K562 treated with DMSO at 1 percent for 24 hours (cell line): ENCODE results near the gene SMPD1. TPM values are rescaled to one million over a fixed set of nuclear protein-coding genes. Genes with fewer than 3 reads are reported as not detected.

Experiments used
- total RNA-seq: library from RNA; unstranded; fragments of 300-600 nt; gene quantifications from 2 replicates; pipeline ENCODE4 v1.2.3, GENCODE V29; 2022; ENCODE audit warnings: low read depth; ENCODE audit not compliant: insufficient read depth

SMPD1 gene
- total RNA-seq: 47.6 and 53.9 TPM in 2 replicates

GRCh38 chr11:6389905-6390717, at the start of gene SMPD1:
Gene SMPD1 (plus strand): TSS chr11:6390474. CDS start chr11:6390599, 125 bp downstream.

GRCh38 chr11:6419009-6419631, 28.8 kb downstream of the SMPD1 start, which contains the start of gene APBB1:
Gene APBB1 (minus strand): TSS chr11:6419094. CDS start chr11:6411347, 7,747 bp downstream.

GRCh38 chr11:6440906-6441358, 50.7 kb downstream of the SMPD1 start, which contains the start of gene HPX:
Gene HPX (minus strand): TSS chr11:6440987. CDS start chr11:6440963, 24 bp downstream.

Other genes with a start within 250 kb of the SMPD1 start
- not detected in 2 replicates for gene OR52B2, start 220.1 kb upstream of the SMPD1 start, total RNA-seq
- gene OR52W1, start 191.2 kb upstream of the SMPD1 start, total RNA-seq: not detected in 2 replicates
- 1.1 TPM in 1 of 2 replicates, not detected in the other for gene C11orf42, start 184.9 kb upstream of the SMPD1 start, total RNA-seq
- 19.6 and 22.2 TPM in 2 replicates for gene FHIP1B, start 155.8 kb upstream of the SMPD1 start, total RNA-seq
- not detected in 2 replicates for gene CNGA4, start 151.4 kb upstream of the SMPD1 start, total RNA-seq
- gene CCKBR, start 130.6 kb upstream of the SMPD1 start, total RNA-seq: not detected in 2 replicates
- gene CAVIN3, start 70.0 kb upstream of the SMPD1 start, total RNA-seq: not detected in 2 replicates
- gene APBB1, start 28.6 kb downstream of the SMPD1 start, total RNA-seq: 3.1 and 3.4 TPM in 2 replicates
- gene HPX, start 50.5 kb downstream of the SMPD1 start, total RNA-seq: 0.46 and 0.95 TPM in 2 replicates
- gene TRIM3, start 83.5 kb downstream of the SMPD1 start, total RNA-seq: 12.3 and 29.1 TPM in 2 replicates
- 35.2 and 39.9 TPM in 2 replicates for gene ARFIP2, start 90.9 kb downstream of the SMPD1 start, total RNA-seq
- 20.0 and 20.9 TPM in 2 replicates for gene TIMM10B, start 91.0 kb downstream of the SMPD1 start, total RNA-seq
- gene DNHD1, start 106.8 kb downstream of the SMPD1 start, total RNA-seq: 7.8 and 10.4 TPM in 2 replicates
- 13.6 and 16.1 TPM in 2 replicates for gene RRP8, start 213.1 kb downstream of the SMPD1 start, total RNA-seq
- 119 and 121 TPM in 2 replicates for gene ILK, start 213.3 kb downstream of the SMPD1 start, total RNA-seq
- 114 and 115 TPM in 2 replicates for gene TAF10, start 221.7 kb downstream of the SMPD1 start, total RNA-seq
- gene TPP1, start 228.9 kb downstream of the SMPD1 start, total RNA-seq: 117 and 119 TPM in 2 replicates